Measurements from ENCODE around the gene ARHGAP31.
A peak's percentile ranks its signal among the peaks of the same experiment; 100 is the strongest.

Gene ARHGAP31

DNA sequence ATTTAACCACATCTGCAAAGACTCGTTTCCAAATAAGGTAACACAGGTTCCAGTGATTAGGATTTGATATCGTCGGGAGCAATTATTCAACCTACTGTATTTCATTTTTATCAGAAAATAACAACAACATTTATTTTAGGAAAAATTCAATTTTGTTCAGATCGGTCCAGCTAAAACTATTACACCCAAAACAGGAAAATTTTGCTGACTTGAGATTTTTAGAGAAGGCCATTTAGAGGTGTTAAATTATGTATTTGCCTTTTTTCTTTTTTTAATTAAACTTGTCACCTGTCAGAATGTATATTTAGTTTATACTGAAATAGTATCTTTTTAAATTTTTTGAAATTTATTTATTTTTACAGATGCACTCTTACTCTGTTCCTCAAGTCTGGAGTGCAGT is 81.3 kb downstream of the ARHGAP31 start:
- in situ Hi-C loops (cut with HindIII; ENCODE audit: low pct_ligation_motif_present, low sequenced_read_pairs), result no loop called here
- H3K36me3 ChIP-seq (replicated peaks), result peaks cover 5% of the 10 kb centered on the region
- H3K27me3 ChIP-seq (replicated peaks), result no peaks in the 10 kb centered on the region
- TF ChIP-seq, protein P1, sequence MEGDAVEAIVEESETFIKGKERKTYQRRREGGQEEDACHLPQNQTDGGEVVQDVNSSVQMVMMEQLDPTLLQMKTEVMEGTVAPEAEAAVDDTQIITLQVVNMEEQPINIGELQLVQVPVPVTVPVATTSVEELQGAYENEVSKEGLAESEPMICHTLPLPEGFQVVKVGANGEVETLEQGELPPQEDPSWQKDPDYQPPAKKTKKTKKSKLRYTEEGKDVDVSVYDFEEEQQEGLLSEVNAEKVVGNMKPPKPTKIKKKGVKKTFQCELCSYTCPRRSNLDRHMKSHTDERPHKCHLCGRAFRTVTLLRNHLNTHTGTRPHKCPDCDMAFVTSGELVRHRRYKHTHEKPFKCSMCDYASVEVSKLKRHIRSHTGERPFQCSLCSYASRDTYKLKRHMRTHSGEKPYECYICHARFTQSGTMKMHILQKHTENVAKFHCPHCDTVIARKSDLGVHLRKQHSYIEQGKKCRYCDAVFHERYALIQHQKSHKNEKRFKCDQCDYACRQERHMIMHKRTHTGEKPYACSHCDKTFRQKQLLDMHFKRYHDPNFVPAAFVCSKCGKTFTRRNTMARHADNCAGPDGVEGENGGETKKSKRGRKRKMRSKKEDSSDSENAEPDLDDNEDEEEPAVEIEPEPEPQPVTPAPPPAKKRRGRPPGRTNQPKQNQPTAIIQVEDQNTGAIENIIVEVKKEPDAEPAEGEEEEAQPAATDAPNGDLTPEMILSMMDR (IDR thresholded peaks at IDR 0.05; ENCODE audit: low read depth, low read length, missing control alignments), result no peak
- DNase-seq, result no peak
- no peak overlapping the region for H3K27ac ChIP-seq
- no peak overlapping the region for H3K4me3 ChIP-seq (ENCODE audit: low read depth, low read length)

GRCh38 chr3:119376758-119377157 is 82.6 kb downstream of the ARHGAP31 start:
- no peak for DNase-seq
- in situ Hi-C loops (cut with HindIII; ENCODE audit: low pct_ligation_motif_present, low sequenced_read_pairs), result no loop called here
- Histone ChIP-seq H3K27ac (no peak overlapping the region), H3K4me3 (ENCODE audit: low read depth, low read length) (no peak overlapping the region), H3K27me3 (replicated peaks) (no peaks in the 10 kb centered on the region), H3K36me3 (replicated peaks) (peaks cover 17% of the 10 kb centered on the region)
- TF ChIP-seq, protein P1 (IDR thresholded peaks at IDR 0.05; ENCODE audit: low read depth, low read length, missing control alignments), result no peak

DNA sequence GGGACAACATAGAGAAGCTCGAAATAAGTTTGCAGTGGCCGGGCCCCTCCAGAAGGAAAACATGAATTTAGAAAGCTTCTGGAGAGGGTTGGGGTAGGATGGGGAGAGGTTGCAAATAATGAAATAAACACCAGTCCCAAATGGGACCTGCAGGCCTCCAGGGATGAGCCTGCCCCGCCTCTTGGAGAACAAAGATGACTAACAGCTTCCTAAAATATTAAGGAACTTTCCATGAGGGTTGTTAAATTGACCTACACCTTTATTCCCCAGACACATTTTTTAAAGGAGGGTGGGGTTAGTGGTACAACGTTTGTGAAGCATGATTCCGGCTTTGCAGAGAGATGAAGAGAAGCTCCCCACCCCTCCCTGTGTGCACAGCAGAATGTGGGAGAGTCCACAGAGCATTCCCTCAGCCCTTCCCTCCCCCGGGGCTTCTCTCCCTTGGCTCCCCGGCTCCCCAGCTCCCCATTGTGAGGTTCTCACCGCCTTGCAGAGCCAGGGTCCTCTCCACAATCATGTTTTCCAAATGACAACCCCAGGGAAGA is 84.1 kb downstream of the ARHGAP31 start:
- in situ Hi-C loops (cut with HindIII; ENCODE audit: low pct_ligation_motif_present, low sequenced_read_pairs), result no loop called here
- Histone ChIP-seq H3K4me3 (ENCODE audit: low read depth, low read length) (no peak overlapping the region), H3K36me3 (replicated peaks) (peaks cover 31% of the 10 kb centered on the region), H3K27ac (no peak overlapping the region), H3K27me3 (replicated peaks) (no peaks in the 10 kb centered on the region)
- DNase-seq, result no peak
- TF ChIP-seq, protein P1 (IDR thresholded peaks at IDR 0.05; ENCODE audit: low read depth, low read length, missing control alignments), result no peak

DNA sequence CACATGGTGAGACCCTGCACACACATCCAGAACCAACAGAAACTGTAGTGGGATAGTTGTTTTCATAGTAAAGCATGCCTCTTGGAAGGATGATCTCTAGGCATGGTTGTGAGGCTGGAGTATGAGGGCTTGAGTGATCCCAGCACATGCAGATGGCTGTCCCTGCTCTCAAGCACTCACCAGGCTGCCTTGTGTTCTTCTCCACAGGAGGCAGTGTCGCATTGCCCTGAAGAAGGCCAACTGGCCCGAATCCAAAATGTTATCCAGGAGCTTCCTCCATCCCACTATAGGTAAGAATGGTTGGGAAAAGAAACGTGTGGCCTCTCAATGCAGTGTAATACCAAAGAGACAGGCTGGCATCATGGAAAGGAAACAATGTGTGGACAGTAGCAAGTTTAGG is 86.5 kb downstream of the ARHGAP31 start:
- Histone ChIP-seq H3K36me3 (replicated peaks) (peaks cover 33% of the 10 kb centered on the region), H3K4me3 (ENCODE audit: low read depth, low read length) (no peak overlapping the region), H3K27me3 (replicated peaks) (no peaks in the 10 kb centered on the region), H3K27ac (no peak overlapping the region)
- TF ChIP-seq, protein P1 (IDR thresholded peaks at IDR 0.05; ENCODE audit: low read depth, low read length, missing control alignments), result no peak
- no peak for DNase-seq
- in situ Hi-C loops (cut with HindIII; ENCODE audit: low pct_ligation_motif_present, low sequenced_read_pairs), result no loop called here

DNA sequence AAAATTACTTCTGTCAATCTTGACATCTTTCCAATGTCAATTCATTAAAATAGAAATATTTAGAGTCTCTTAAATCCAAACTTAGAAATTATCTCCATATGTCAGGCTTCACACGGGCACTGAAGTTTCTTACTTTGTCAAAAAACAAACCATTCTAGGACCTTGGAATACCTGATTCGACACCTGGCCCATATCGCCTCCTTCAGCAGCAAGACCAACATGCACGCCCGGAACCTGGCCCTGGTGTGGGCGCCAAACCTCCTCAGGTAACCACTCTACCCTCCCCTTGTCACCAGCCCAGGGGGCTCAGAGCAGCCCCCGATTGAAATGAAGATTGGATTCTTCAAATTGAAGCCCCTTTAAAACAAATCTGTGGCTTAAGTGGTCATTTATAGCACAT is 88.0 kb downstream of the ARHGAP31 start:
- H3K4me3 ChIP-seq (ENCODE audit: low read depth, low read length), result no peak overlapping the region
- in situ Hi-C loops (cut with HindIII; ENCODE audit: low pct_ligation_motif_present, low sequenced_read_pairs), result no loop called here
- H3K27ac ChIP-seq, result no peak overlapping the region
- no peak for DNase-seq
- TF ChIP-seq, protein P1 (IDR thresholded peaks at IDR 0.05; ENCODE audit: low read depth, low read length, missing control alignments), result no peak
- H3K36me3 ChIP-seq (replicated peaks), result peaks cover 40% of the 10 kb centered on the region
- no peaks in the 10 kb centered on the region for H3K27me3 ChIP-seq (replicated peaks)

GRCh38 chr3:119388577-119388976 is 94.4 kb downstream of the ARHGAP31 start:
- Histone ChIP-seq H3K27me3 (replicated peaks) (no peaks in the 10 kb centered on the region), H3K36me3 (replicated peaks) (peaks cover 44% of the 10 kb centered on the region), H3K4me3 (ENCODE audit: low read depth, low read length) (no peak overlapping the region), H3K27ac (no peak overlapping the region)
- in situ Hi-C loops (cut with HindIII; ENCODE audit: low pct_ligation_motif_present, low sequenced_read_pairs), result no loop called here
- DNase-seq, result no peak
- TF ChIP-seq, protein P1 (IDR thresholded peaks at IDR 0.05; ENCODE audit: low read depth, low read length, missing control alignments), result peak; percentile 42

All from brain microvascular endothelial cell (primary cell).